ENCODE measurements around the gene SUPT20HL2.

- TF ChIP-seq SMAD4 (CRISPR knock-in tag; IDR thresholded peaks at IDR 0.05) (no peak), CDX4 (CRISPR knock-in tag; IDR thresholded peaks at IDR 0.05; ENCODE audit: borderline replicate concordance) (no peak), ZNF396 (CRISPR knock-in tag; IDR thresholded peaks at IDR 0.05; ENCODE audit: borderline replicate concordance) (no peak)
Measured at GRCh38 chrX:24276015-24276414, 37.9 kb downstream of the SUPT20HL2 start.

All from WTC11 (cell line).